Measurements from ENCODE around the gene CASP9.

Gene CASP9

DNA sequence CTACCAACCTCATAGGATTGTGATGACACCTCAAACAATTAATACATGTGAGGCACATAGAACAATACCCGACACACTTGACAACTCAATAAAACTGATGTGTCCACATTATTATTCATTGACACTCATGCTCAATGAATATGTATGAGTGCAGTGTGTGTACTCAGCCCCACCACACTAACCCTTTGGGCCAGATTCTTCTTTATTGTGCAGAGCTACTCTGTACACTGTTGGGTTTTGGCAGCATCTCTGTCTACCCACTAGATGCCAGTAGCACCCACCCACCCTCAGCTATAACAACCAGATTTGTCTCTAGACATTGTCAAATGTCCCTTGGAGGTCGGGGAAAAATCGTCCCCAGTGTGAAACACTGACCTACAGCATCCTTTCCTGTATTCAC, 10.1 kb downstream of the CASP9 start:
- no peaks in the 10 kb centered on the region for H3K4me1 ChIP-seq
- H3K9me3 ChIP-seq = no peaks in the 10 kb centered on the region
- DNase-seq = no peak
- H3K4me3 ChIP-seq (ENCODE audit: low read depth, low read length) = no peak overlapping the region
- no peaks in the 10 kb centered on the region for H3K27me3 ChIP-seq
- TF ChIP-seq, protein P1, sequence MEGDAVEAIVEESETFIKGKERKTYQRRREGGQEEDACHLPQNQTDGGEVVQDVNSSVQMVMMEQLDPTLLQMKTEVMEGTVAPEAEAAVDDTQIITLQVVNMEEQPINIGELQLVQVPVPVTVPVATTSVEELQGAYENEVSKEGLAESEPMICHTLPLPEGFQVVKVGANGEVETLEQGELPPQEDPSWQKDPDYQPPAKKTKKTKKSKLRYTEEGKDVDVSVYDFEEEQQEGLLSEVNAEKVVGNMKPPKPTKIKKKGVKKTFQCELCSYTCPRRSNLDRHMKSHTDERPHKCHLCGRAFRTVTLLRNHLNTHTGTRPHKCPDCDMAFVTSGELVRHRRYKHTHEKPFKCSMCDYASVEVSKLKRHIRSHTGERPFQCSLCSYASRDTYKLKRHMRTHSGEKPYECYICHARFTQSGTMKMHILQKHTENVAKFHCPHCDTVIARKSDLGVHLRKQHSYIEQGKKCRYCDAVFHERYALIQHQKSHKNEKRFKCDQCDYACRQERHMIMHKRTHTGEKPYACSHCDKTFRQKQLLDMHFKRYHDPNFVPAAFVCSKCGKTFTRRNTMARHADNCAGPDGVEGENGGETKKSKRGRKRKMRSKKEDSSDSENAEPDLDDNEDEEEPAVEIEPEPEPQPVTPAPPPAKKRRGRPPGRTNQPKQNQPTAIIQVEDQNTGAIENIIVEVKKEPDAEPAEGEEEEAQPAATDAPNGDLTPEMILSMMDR (IDR thresholded peaks at IDR 0.05; ENCODE audit: low read depth, low read length) = no peak
- no peaks in the 10 kb centered on the region for H3K36me3 ChIP-seq

- Histone ChIP-seq H3K9me3 (no peaks in the 10 kb centered on the region), H3K4me1 (no peaks in the 10 kb centered on the region), H3K27me3 (no peaks in the 10 kb centered on the region), H3K36me3 (no peaks in the 10 kb centered on the region), H3K4me3 (ENCODE audit: low read depth, low read length) (no peak overlapping the region)
- no peak for DNase-seq
- TF ChIP-seq, protein P1 (IDR thresholded peaks at IDR 0.05; ENCODE audit: low read depth, low read length) = no peak
Measured at GRCh38 chr1:15513192-15513591, 10.8 kb downstream of the CASP9 start.

DNA sequence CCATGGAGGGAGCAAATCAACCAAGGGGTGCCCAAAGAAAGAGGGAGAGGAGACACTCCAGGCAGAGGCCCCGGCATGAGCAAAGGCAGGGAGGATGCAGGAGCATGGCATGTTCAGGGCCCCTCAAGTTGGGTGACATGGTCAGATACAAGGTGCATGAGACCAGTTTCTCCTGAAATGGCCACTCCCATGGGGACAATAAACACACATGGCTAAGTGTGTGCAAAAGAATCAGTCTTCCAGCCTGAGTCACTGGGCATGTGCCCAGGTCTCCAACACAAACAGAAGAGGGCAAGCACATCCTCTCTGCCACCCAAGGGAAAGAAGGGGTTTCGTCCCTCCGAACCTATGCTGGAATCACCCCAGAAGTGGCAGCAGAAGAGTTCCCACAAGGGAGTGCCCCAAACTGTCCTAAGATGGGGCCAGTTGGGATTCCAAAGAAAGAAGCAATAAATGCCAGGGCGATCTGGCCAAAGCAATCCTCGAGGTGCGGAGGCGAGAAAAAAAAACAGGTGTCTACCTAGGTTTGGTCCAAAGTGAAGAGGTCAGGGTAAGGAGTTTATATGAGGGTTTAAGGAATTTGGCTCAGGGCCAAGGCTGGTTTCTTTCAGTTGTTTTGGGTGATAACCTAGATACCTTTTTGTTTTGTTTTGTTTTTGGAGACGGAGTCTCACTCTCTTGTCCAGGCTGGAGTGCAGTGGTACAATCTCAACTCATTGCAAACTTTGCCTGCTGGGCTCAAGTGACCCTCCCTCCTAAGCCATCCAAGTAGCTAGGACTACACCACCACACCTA, 13.2 kb downstream of the CASP9 start:
- Histone ChIP-seq H3K36me3 (no peaks in the 10 kb centered on the region), H3K27me3 (no peaks in the 10 kb centered on the region), H3K9me3 (no peaks in the 10 kb centered on the region), H3K4me1 (no peaks in the 10 kb centered on the region), H3K4me3 (ENCODE audit: low read depth, low read length) (no peak overlapping the region)
- TF ChIP-seq, protein P1 (IDR thresholded peaks at IDR 0.05; ENCODE audit: low read depth, low read length) = no peak
- no peak for DNase-seq

- H3K9me3 ChIP-seq = no peaks in the 10 kb centered on the region
- H3K4me1 ChIP-seq = no peaks in the 10 kb centered on the region
- DNase-seq = no peak
- H3K4me3 ChIP-seq (ENCODE audit: low read depth, low read length) = no peak overlapping the region
- H3K36me3 ChIP-seq = no peaks in the 10 kb centered on the region
- H3K27me3 ChIP-seq = no peaks in the 10 kb centered on the region
- TF ChIP-seq, protein P1 (IDR thresholded peaks at IDR 0.05; ENCODE audit: low read depth, low read length) = no peak
Measured at GRCh38 chr1:15509586-15509985, 14.4 kb downstream of the CASP9 start.

- TF ChIP-seq, protein P1 (IDR thresholded peaks at IDR 0.05; ENCODE audit: low read depth, low read length) = no peak
- Histone ChIP-seq H3K4me3 (ENCODE audit: low read depth, low read length) (no peak overlapping the region), H3K27me3 (no peaks in the 10 kb centered on the region), H3K4me1 (no peaks in the 10 kb centered on the region), H3K36me3 (no peaks in the 10 kb centered on the region), H3K9me3 (no peaks in the 10 kb centered on the region)
- DNase-seq = no peak
Measured at GRCh38 chr1:15508700-15509487, 15.1 kb downstream of the CASP9 start.

DNA sequence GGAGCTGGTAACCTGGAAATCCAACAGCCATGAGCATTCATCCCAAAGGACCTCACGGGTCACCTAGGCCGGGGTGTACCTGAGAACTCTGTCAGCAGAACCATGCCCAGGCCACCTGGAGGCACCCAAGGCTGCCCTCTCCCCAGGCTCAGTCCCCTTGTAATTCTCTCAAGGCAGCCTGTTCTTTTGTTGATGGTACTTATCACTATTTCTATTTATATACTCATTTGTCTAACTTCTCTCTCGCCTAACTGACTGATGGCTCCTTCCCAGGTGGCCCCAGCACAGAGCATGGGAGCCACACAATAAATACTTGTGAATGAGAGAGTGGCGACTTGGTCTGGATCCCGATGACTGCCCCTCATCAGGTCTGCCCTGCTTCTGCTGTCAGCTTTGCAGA, 16.7 kb downstream of the CASP9 start:
- H3K4me1 ChIP-seq = no peaks in the 10 kb centered on the region
- TF ChIP-seq, protein P1 (IDR thresholded peaks at IDR 0.05; ENCODE audit: low read depth, low read length) = no peak
- H3K36me3 ChIP-seq = no peaks in the 10 kb centered on the region
- no peaks in the 10 kb centered on the region for H3K27me3 ChIP-seq
- no peak overlapping the region for H3K4me3 ChIP-seq (ENCODE audit: low read depth, low read length)
- H3K9me3 ChIP-seq = no peaks in the 10 kb centered on the region
- no peak for DNase-seq

All from BE2C (cell line).